ENCODE results near the gene ALK. TPM values are rescaled to one million over a fixed set of nuclear protein-coding genes. Genes with fewer than 3 reads are reported as not detected.

ALK gene
- polyA plus RNA-seq, 1 of the 3 experiments (the other 2 are of a cell fraction), result 0.30 TPM

DNA sequence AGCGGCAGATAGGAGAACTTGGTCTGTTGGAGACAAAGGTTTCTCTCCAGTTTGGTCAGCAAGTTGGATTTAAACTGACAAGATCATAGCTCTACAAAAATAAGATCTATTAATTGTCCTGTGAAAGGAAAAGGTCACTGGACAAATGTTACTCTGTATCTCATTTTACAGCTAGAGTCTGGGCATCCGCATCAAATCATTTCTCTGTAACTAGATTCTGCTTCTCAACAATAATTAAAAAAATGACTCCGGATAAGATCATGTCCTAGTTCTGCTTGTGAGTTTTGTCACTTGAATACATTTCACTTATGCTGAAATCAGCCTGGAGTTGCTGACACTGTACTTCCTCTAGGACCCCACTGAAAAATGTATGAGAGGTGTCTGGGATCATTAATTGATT, 310.8 kb downstream of the ALK start (continued):
- TF ChIP-seq SIN3A (IDR thresholded peaks at IDR 0.05; ENCODE audit: borderline replicate concordance, low read depth, low read length) (no peak), FOSL2 (IDR thresholded peaks at IDR 0.05; ENCODE audit: borderline replicate concordance, low read depth) (no peak), GABPA (IDR thresholded peaks at IDR 0.05; ENCODE audit: low read depth) (no peak), MXI1 (IDR thresholded peaks at IDR 0.05; ENCODE audit: low read depth, low read length) (0 out of 2 replicates have a peak, but pooled peaks have one; percentile 9), FOXM1 (IDR thresholded peaks at IDR 0.05; ENCODE audit: low read depth) (no peak), RCOR1 (IDR thresholded peaks at IDR 0.05; ENCODE audit: low read length) (peak; percentile 64; the same call in 1 of the 2 replicates), RXRA (IDR thresholded peaks at IDR 0.05; ENCODE audit: borderline replicate concordance, low read depth) (no peak), FOXJ3 (CRISPR knock-in tag; IDR thresholded peaks at IDR 0.05) (no peak), TAF1 (IDR thresholded peaks at IDR 0.05; ENCODE audit: borderline replicate concordance, low read depth, low read length) (no peak)
- TF ChIP-seq, protein P1, sequence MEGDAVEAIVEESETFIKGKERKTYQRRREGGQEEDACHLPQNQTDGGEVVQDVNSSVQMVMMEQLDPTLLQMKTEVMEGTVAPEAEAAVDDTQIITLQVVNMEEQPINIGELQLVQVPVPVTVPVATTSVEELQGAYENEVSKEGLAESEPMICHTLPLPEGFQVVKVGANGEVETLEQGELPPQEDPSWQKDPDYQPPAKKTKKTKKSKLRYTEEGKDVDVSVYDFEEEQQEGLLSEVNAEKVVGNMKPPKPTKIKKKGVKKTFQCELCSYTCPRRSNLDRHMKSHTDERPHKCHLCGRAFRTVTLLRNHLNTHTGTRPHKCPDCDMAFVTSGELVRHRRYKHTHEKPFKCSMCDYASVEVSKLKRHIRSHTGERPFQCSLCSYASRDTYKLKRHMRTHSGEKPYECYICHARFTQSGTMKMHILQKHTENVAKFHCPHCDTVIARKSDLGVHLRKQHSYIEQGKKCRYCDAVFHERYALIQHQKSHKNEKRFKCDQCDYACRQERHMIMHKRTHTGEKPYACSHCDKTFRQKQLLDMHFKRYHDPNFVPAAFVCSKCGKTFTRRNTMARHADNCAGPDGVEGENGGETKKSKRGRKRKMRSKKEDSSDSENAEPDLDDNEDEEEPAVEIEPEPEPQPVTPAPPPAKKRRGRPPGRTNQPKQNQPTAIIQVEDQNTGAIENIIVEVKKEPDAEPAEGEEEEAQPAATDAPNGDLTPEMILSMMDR (IDR thresholded peaks at IDR 0.05), result no peak

GRCh38 chr2:29607038-29607420, 314.4 kb downstream of the ALK start:
- TF ChIP-seq RFX5 (IDR thresholded peaks at IDR 0.05; ENCODE audit: low read length) (no peak), FOSL2 (IDR thresholded peaks at IDR 0.05; ENCODE audit: borderline replicate concordance, low read depth) (no peak), ZBTB33 (IDR thresholded peaks at IDR 0.05; ENCODE audit: borderline replicate concordance, low read depth) (no peak), SIN3A (IDR thresholded peaks at IDR 0.05; ENCODE audit: borderline replicate concordance, low read depth, low read length) (no peak), SMC3 (IDR thresholded peaks at IDR 0.05; ENCODE audit: low read depth, low read length) (no peak), GATA2 (CRISPR knock-in tag; IDR thresholded peaks at IDR 0.05) (no peak), RXRA (IDR thresholded peaks at IDR 0.05; ENCODE audit: borderline replicate concordance, low read depth) (no peak), NRF1 (IDR thresholded peaks at IDR 0.05; ENCODE audit: low read depth, low read length) (no peak), ELF1 (IDR thresholded peaks at IDR 0.05) (no peak), EP300 (IDR thresholded peaks at IDR 0.05; ENCODE audit: borderline replicate concordance in 1 of 2, low read depth in 1 of 2, low read length in 1 of 2) (no peak), TCF12 (IDR thresholded peaks at IDR 0.05) (no peak), USF2 (IDR thresholded peaks at IDR 0.05; ENCODE audit: borderline replicate concordance, low read depth, low read length) (no peak), EZH2phosphoT487 (IDR thresholded peaks at IDR 0.05; ENCODE audit: borderline replicate concordance, low read depth) (no peak), RCOR1 (IDR thresholded peaks at IDR 0.05; ENCODE audit: low read length) (no peak)
- TF ChIP-seq, protein P2, sequence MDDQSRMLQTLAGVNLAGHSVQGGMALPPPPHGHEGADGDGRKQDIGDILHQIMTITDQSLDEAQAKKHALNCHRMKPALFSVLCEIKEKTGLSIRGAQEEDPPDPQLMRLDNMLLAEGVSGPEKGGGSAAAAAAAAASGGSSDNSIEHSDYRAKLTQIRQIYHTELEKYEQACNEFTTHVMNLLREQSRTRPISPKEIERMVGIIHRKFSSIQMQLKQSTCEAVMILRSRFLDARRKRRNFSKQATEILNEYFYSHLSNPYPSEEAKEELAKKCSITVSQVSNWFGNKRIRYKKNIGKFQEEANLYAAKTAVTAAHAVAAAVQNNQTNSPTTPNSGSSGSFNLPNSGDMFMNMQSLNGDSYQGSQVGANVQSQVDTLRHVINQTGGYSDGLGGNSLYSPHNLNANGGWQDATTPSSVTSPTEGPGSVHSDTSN (IDR thresholded peaks at IDR 0.05), result no peak
- TF ChIP-seq, protein P3, sequence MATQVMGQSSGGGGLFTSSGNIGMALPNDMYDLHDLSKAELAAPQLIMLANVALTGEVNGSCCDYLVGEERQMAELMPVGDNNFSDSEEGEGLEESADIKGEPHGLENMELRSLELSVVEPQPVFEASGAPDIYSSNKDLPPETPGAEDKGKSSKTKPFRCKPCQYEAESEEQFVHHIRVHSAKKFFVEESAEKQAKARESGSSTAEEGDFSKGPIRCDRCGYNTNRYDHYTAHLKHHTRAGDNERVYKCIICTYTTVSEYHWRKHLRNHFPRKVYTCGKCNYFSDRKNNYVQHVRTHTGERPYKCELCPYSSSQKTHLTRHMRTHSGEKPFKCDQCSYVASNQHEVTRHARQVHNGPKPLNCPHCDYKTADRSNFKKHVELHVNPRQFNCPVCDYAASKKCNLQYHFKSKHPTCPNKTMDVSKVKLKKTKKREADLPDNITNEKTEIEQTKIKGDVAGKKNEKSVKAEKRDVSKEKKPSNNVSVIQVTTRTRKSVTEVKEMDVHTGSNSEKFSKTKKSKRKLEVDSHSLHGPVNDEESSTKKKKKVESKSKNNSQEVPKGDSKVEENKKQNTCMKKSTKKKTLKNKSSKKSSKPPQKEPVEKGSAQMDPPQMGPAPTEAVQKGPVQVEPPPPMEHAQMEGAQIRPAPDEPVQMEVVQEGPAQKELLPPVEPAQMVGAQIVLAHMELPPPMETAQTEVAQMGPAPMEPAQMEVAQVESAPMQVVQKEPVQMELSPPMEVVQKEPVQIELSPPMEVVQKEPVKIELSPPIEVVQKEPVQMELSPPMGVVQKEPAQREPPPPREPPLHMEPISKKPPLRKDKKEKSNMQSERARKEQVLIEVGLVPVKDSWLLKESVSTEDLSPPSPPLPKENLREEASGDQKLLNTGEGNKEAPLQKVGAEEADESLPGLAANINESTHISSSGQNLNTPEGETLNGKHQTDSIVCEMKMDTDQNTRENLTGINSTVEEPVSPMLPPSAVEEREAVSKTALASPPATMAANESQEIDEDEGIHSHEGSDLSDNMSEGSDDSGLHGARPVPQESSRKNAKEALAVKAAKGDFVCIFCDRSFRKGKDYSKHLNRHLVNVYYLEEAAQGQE (IDR thresholded peaks at IDR 0.05; ENCODE audit: low read depth, low read length), result no peak
- H3K27ac ChIP-seq (ENCODE audit: low read depth in 2 of 2, low read length in 1 of 2), result peak overlapping the region in 1 of 2 experiments; percentile 18; a peak in 1 of 4 replicates
- H3K9me2 ChIP-seq, result no peaks in the 10 kb centered on the region
- no peak overlapping the region for H3K4me3 ChIP-seq (ENCODE audit: low read depth in 2 of 2, low read length in 1 of 2)
- H3K4me1 ChIP-seq (ENCODE audit: control insufficient read depth in 1 of 2, insufficient read depth in 2 of 2, low read depth in 1 of 2, low read length in 1 of 2), result peaks cover 0 to 45% of the 10 kb centered on the region in 2 experiments; a peak in 3 of 4 replicates
- DNase-seq, result no peak
- H3F3A ChIP-seq (replicated peaks; ENCODE audit: insufficient read depth), result no peaks in the 10 kb centered on the region
- no peaks in the 10 kb centered on the region for H3K27me3 ChIP-seq (ENCODE audit: insufficient read depth)
- no peaks in the 10 kb centered on the region for H3K79me2 ChIP-seq (ENCODE audit: insufficient read depth)
- H3K36me3 ChIP-seq (replicated peaks in 1 of 2; ENCODE audit: control insufficient read depth in 1 of 2, insufficient read depth in 2 of 2, low read length in 1 of 2), result peaks cover 0 to 3% of the 10 kb centered on the region in 2 experiments
- H3K9ac ChIP-seq, result no peak overlapping the region
- ChIA-PET CTCF (interaction anchor here (1.0 kb wide), 1 partner anchor 31 kb away, joined by 3 read pairs; no protein-coding TSS in a partner anchor), POLR2A (no interaction called here)
- H3K4me2 ChIP-seq, result no peak overlapping the region
- no peak overlapping the region for H2AFZ ChIP-seq (ENCODE audit: low read depth)
- no peaks in the 10 kb centered on the region for H3K9me3 ChIP-seq
- WGBS (ENCODE audit: low lambda C conversion rate), result 83% methylated on average over 4 of the region's 4 CpGs
- H4K20me1 ChIP-seq (ENCODE audit: insufficient read depth), result no peaks in the 10 kb centered on the region
